ENCODE results near the gene LHX3.
"Not testable (repeated sequence)": the region's sequence is repeated elsewhere in the genome, so short reads cannot be mapped to it uniquely, and the experiment has no call there.

LHX3 gene

GRCh38 chr9:136152543-136152866 lies 52.4 kb downstream of the LHX3 start:
- TF ChIP-seq, protein P1, sequence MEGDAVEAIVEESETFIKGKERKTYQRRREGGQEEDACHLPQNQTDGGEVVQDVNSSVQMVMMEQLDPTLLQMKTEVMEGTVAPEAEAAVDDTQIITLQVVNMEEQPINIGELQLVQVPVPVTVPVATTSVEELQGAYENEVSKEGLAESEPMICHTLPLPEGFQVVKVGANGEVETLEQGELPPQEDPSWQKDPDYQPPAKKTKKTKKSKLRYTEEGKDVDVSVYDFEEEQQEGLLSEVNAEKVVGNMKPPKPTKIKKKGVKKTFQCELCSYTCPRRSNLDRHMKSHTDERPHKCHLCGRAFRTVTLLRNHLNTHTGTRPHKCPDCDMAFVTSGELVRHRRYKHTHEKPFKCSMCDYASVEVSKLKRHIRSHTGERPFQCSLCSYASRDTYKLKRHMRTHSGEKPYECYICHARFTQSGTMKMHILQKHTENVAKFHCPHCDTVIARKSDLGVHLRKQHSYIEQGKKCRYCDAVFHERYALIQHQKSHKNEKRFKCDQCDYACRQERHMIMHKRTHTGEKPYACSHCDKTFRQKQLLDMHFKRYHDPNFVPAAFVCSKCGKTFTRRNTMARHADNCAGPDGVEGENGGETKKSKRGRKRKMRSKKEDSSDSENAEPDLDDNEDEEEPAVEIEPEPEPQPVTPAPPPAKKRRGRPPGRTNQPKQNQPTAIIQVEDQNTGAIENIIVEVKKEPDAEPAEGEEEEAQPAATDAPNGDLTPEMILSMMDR (IDR thresholded peaks at IDR 0.05; ENCODE audit: low read depth, low read length, missing control alignments), result no peak
- no peak overlapping the region for H3K4me3 ChIP-seq (ENCODE audit: low read depth, low read length)
- no peak for DNase-seq (ENCODE audit: low read depth)
- in situ Hi-C loops (cut with HindIII; ENCODE audit: low sequenced_read_pairs), result loop anchor here (10.0 kb wide), 1 partner anchor 438 kb away; no protein-coding TSS in a partner anchor

DNA sequence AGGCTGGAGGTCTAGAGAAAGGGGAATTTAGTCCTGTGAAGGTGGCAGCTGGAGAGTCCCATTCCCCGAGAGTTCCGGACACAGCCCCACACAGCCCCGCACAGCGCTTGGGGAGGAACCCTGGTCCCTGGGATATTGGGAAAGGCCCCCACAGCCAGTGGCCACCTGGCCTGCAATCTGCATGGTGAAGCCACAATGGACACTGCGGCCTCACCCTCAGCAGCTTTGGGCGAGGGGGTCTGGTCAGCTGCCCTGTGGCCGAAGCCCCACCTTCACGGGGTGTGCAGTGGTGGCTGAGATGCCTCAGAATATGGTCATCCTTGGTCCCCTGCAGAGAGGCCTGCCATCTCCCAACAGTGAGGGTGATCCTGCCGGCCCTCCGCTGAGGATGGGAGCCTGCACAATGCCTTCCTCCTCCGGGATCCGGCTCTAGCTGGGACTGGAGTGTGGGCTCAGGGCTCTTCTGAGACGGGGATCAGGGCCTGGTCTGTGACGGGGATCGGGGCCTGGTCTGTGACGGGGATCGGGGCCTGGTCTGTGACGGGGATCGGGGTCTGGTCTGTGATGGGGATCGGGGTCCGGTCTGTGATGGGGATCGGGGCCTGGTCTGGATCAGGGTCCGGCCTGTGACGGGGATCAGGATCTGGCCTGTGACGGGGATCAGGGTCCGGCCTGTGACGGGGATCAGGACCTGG lies 52.9 kb downstream of the LHX3 start:
- in situ Hi-C loops (cut with HindIII; ENCODE audit: low sequenced_read_pairs), result loop anchor here (10.0 kb wide), 1 partner anchor 437 kb away; no protein-coding TSS in a partner anchor
- H3K4me3 ChIP-seq (ENCODE audit: low read depth, low read length), result no peak overlapping the region
- DNase-seq (ENCODE audit: low read depth), result no peak
- TF ChIP-seq, protein P1 (IDR thresholded peaks at IDR 0.05; ENCODE audit: low read depth, low read length, missing control alignments), result no peak

- in situ Hi-C loops (cut with HindIII; ENCODE audit: low sequenced_read_pairs), result loop anchor here (10.0 kb wide), 1 partner anchor 437 kb away; no protein-coding TSS in a partner anchor
- TF ChIP-seq, protein P1 (IDR thresholded peaks at IDR 0.05; ENCODE audit: low read depth, low read length, missing control alignments), result no peak
- DNase-seq (ENCODE audit: low read depth), result no peak
Measured at GRCh38 chr9:136151214-136151804, 53.6 kb downstream of the LHX3 start.

GRCh38 chr9:136150664-136151213 lies 54.2 kb downstream of the LHX3 start:
- not testable (repeated sequence) for DNase-seq (ENCODE audit: low read depth); H3K4me3 ChIP-seq (ENCODE audit: low read depth, low read length)
- in situ Hi-C loops (cut with HindIII; ENCODE audit: low sequenced_read_pairs), result loop anchor here (10.0 kb wide), 1 partner anchor 436 kb away; no protein-coding TSS in a partner anchor

More at GRCh38 chr9:136151214-136151804, 53.6 kb downstream of the LHX3 start:
- H3K4me3 ChIP-seq (ENCODE audit: low read depth, low read length), result no peak overlapping the region

DNA sequence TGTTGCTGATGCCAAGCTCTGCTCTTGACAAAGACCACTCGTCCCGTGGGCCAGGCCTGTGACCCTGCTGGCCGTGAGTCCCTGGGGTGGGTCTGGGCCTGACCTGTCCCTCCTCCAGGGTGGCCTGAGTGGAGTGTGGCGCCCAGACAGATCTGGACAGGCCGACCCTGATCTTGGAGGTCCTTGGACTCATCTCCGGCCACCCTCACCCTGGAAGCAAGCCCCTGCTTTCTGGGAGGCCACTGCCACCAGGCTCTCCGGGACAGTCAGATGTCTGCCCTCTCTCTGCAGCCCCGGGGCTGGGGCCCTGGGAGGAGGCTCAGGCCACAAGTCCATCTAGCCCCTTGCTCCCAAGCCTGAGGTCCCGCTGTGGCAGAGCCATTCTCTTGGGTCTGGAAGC lies 55.1 kb downstream of the LHX3 start:
- no peak overlapping the region for H3K4me3 ChIP-seq (ENCODE audit: low read depth, low read length)
- in situ Hi-C loops (cut with HindIII; ENCODE audit: low sequenced_read_pairs), result loop anchor here (10.0 kb wide), 1 partner anchor 435 kb away; no protein-coding TSS in a partner anchor
- TF ChIP-seq, protein P1 (IDR thresholded peaks at IDR 0.05; ENCODE audit: low read depth, low read length, missing control alignments), result no peak
- DNase-seq (ENCODE audit: low read depth), result no peak

DNA sequence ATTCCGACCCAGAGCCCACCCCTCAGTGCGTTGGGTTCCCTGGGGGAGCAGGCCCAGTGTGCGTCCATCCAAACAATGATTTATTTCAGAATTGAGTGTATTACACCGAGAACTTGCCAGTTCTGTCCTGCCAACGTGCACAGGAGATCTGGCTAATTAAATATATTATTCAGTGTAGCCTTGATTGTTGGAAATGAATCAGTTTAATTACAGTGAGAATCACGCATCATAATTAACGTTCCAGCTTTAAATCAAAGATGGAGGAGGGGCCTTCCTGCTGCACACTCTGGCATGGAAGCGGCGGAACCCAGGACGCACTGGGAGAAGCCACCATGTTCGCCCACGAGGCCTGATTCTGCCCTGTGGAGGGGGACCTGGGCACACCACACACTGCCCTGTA lies 55.6 kb downstream of the LHX3 start:
- no peak overlapping the region for H3K4me3 ChIP-seq (ENCODE audit: low read depth, low read length)
- DNase-seq (ENCODE audit: low read depth), result no peak
- in situ Hi-C loops (cut with HindIII; ENCODE audit: low sequenced_read_pairs), result no loop called here
- TF ChIP-seq, protein P1 (IDR thresholded peaks at IDR 0.05; ENCODE audit: low read depth, low read length, missing control alignments), result no peak

- no peak overlapping the region for H3K4me3 ChIP-seq (ENCODE audit: low read depth, low read length)
- TF ChIP-seq, protein P1 (IDR thresholded peaks at IDR 0.05; ENCODE audit: low read depth, low read length, missing control alignments), result no peak
- in situ Hi-C loops (cut with HindIII; ENCODE audit: low sequenced_read_pairs), result no loop called here
- DNase-seq (ENCODE audit: low read depth), result no peak
Measured at GRCh38 chr9:136148766-136149165, 56.2 kb downstream of the LHX3 start.

Data from astrocyte of the cerebellum (primary cell).